Choroid plexus epithelial cell (primary cell): ENCODE results near the gene RIPOR3.
A peak's percentile ranks its signal among the peaks of the same experiment; 100 is the strongest.
"Not testable (repeated sequence)": the region's sequence is repeated elsewhere in the genome, so short reads cannot be mapped to it uniquely, and the experiment has no call there.

ENCODE experiments used
- DNase-seq: peaks from one replicate; pipeline ENCODE4 v3.0.0-alpha.2; 2010; ENCODE audit warnings: low read depth
- H3K4me3 ChIP-seq: 2 replicates; pipeline ENCODE4 v1.5.1; 2011; ENCODE audit warnings: low read depth, mild to moderate bottlenecking, control low read depth, low read length, moderate library complexity
- CTCF ChIP-seq: conservative IDR thresholded peaks from 2 replicates; pipeline ENCODE4 v1.5.1; 2011; ENCODE audit warnings: low read depth, mild to moderate bottlenecking, control low read depth, inconsistent platforms, low read length, moderate library complexity

Gene RIPOR3

GRCh38 chr20:50645253-50646068 lies 45.9 kb downstream of the RIPOR3 start:
- peak; percentile 31 for TF ChIP-seq CTCF
- no peak overlapping the region for H3K4me3 ChIP-seq
- peak; percentile 100 for DNase-seq

GRCh38 chr20:50642288-50642803 lies 49.0 kb downstream of the RIPOR3 start:
- DNase-seq, result peak; percentile 36
- no peak for TF ChIP-seq CTCF
- H3K4me3 ChIP-seq, result no peak overlapping the region

GRCh38 chr20:50641625-50642287 lies 49.6 kb downstream of the RIPOR3 start:
- DNase-seq, H3K4me3 ChIP-seq: not testable (repeated sequence)

- not testable (repeated sequence) for DNase-seq, H3K4me3 ChIP-seq
These were observed 51.2 kb downstream of the RIPOR3 start for GRCh38 chr20:50639971-50640711.

- not testable (repeated sequence) for H3K4me3 ChIP-seq
- peak; percentile 38 for DNase-seq
These were observed 53.1 kb downstream of the RIPOR3 start for GRCh38 chr20:50638015-50638847.

GRCh38 chr20:50636601-50637540 lies 54.5 kb downstream of the RIPOR3 start:
- DNase-seq, result peak; percentile 33
- no peak for TF ChIP-seq CTCF
- H3K4me3 ChIP-seq, result no peak overlapping the region

GRCh38 chr20:50635676-50636600 lies 55.4 kb downstream of the RIPOR3 start:
- H3K4me3 ChIP-seq, result no peak overlapping the region
- DNase-seq, result peak; percentile 69
- peak; percentile 95 for TF ChIP-seq CTCF
